ENCODE data around the gene MELTF. TPM values are rescaled to one million over a fixed set of nuclear protein-coding genes. Genes with fewer than 3 reads are reported as not detected.
A peak's percentile ranks its signal among the peaks of the same experiment; 100 is the strongest.

The MELTF gene
- total and polyA plus RNA-seq, 2 of the 13 experiments (the other 11 are each of a cell fraction or from before 2014, with no cell fraction given) = 3.2 to 7.5 TPM

- TF ChIP-seq, protein P1, sequence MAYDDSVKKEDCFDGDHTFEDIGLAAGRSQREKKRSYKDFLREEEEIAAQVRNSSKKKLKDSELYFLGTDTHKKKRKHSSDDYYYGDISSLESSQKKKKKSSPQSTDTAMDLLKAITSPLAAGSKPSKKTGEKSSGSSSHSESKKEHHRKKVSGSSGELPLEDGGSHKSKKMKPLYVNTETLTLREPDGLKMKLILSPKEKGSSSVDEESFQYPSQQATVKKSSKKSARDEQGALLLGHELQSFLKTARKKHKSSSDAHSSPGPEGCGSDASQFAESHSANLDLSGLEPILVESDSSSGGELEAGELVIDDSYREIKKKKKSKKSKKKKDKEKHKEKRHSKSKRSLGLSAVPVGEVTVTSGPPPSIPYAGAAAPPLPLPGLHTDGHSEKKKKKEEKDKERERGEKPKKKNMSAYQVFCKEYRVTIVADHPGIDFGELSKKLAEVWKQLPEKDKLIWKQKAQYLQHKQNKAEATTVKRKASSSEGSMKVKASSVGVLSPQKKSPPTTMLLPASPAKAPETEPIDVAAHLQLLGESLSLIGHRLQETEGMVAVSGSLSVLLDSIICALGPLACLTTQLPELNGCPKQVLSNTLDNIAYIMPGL (CRISPR knock-in tag; IDR thresholded peaks at IDR 0.05; ENCODE audit: borderline replicate concordance in 1 of 2, low read depth in 1 of 2) = peak; percentile 27 to 41; a peak in 2 of 4 replicates
- TF ChIP-seq ONECUT2 (CRISPR knock-in tag; IDR thresholded peaks at IDR 0.05) (no peak), ARID2 (CRISPR knock-in tag; IDR thresholded peaks at IDR 0.05; ENCODE audit: borderline replicate concordance) (0 out of 2 replicates have a peak, but pooled peaks have one; percentile 70), ZNF362 (CRISPR knock-in tag; IDR thresholded peaks at IDR 0.05; ENCODE audit: borderline replicate concordance) (0 out of 2 replicates have a peak, but pooled peaks have one; percentile 28), RBFOX2 (IDR thresholded peaks at IDR 0.05; ENCODE audit: low read depth, low read length) (peak; percentile 78), ZNF224 (CRISPR knock-in tag; IDR thresholded peaks at IDR 0.05) (no peak), ZNF616 (CRISPR knock-in tag; IDR thresholded peaks at IDR 0.05; ENCODE audit: low read depth) (no peak), ZNF383 (CRISPR knock-in tag; IDR thresholded peaks at IDR 0.05; ENCODE audit: borderline replicate concordance) (no peak), ZNF446 (CRISPR knock-in tag; IDR thresholded peaks at IDR 0.05) (peak; percentile 33; the same call in 1 of the 2 replicates), HES4 (CRISPR knock-in tag; IDR thresholded peaks at IDR 0.05; ENCODE audit: borderline replicate concordance) (0 out of 2 replicates have a peak, but pooled peaks have one; percentile 25), ETV6 (CRISPR knock-in tag; conservative IDR thresholded peaks at IDR 0.05) (0 out of 2 replicates have a peak, but pooled peaks have one; percentile 34), ZNF619 (CRISPR knock-in tag; IDR thresholded peaks at IDR 0.05) (peak; percentile 76; the same call in 1 of the 2 replicates), MEIS1 (CRISPR knock-in tag; IDR thresholded peaks at IDR 0.05; ENCODE audit: borderline replicate concordance) (peak; percentile 22; the same call in 1 of the 2 replicates), REL (CRISPR knock-in tag; conservative IDR thresholded peaks at IDR 0.05) (0 out of 2 replicates have a peak, but pooled peaks have one; percentile 10), SP5 (CRISPR knock-in tag; IDR thresholded peaks at IDR 0.05; ENCODE audit: borderline replicate concordance, low read depth) (no peak)
- TF ChIP-seq, protein P2, sequence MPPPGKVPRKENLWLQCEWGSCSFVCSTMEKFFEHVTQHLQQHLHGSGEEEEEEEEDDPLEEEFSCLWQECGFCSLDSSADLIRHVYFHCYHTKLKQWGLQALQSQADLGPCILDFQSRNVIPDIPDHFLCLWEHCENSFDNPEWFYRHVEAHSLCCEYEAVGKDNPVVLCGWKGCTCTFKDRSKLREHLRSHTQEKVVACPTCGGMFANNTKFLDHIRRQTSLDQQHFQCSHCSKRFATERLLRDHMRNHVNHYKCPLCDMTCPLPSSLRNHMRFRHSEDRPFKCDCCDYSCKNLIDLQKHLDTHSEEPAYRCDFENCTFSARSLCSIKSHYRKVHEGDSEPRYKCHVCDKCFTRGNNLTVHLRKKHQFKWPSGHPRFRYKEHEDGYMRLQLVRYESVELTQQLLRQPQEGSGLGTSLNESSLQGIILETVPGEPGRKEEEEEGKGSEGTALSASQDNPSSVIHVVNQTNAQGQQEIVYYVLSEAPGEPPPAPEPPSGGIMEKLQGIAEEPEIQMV (CRISPR knock-in tag; IDR thresholded peaks at IDR 0.05; ENCODE audit: low read depth) = 0 out of 2 replicates have a peak, but pooled peaks have one; percentile 43
- TF ChIP-seq, protein P3, sequence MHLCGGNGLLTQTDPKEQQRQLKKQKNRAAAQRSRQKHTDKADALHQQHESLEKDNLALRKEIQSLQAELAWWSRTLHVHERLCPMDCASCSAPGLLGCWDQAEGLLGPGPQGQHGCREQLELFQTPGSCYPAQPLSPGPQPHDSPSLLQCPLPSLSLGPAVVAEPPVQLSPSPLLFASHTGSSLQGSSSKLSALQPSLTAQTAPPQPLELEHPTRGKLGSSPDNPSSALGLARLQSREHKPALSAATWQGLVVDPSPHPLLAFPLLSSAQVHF (CRISPR knock-in tag; IDR thresholded peaks at IDR 0.05) = 0 out of 2 replicates have a peak, but pooled peaks have one; percentile 61
- TF ChIP-seq, protein P4, sequence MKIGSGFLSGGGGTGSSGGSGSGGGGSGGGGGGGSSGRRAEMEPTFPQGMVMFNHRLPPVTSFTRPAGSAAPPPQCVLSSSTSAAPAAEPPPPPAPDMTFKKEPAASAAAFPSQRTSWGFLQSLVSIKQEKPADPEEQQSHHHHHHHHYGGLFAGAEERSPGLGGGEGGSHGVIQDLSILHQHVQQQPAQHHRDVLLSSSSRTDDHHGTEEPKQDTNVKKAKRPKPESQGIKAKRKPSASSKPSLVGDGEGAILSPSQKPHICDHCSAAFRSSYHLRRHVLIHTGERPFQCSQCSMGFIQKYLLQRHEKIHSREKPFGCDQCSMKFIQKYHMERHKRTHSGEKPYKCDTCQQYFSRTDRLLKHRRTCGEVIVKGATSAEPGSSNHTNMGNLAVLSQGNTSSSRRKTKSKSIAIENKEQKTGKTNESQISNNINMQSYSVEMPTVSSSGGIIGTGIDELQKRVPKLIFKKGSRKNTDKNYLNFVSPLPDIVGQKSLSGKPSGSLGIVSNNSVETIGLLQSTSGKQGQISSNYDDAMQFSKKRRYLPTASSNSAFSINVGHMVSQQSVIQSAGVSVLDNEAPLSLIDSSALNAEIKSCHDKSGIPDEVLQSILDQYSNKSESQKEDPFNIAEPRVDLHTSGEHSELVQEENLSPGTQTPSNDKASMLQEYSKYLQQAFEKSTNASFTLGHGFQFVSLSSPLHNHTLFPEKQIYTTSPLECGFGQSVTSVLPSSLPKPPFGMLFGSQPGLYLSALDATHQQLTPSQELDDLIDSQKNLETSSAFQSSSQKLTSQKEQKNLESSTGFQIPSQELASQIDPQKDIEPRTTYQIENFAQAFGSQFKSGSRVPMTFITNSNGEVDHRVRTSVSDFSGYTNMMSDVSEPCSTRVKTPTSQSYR (CRISPR knock-in tag; IDR thresholded peaks at IDR 0.05; ENCODE audit: borderline replicate concordance) = no peak
These were observed 61.1 kb downstream of the MELTF start, which contains the start of gene PIGZ (continued) for GRCh38 chr3:196968233-196969133.

Measured in HepG2 (cell line).